Naive B cell (primary cell): ENCODE measurements around the gene EFHC1. TPM values are rescaled to one million over a fixed set of nuclear protein-coding genes. Genes with fewer than 3 reads are reported as not detected.

Experiments
- ATAC-seq, 2 donors: fragments of 150-1000 bp; cut with Tn5 transposase; 2 replicates each; pipeline ENCODE4 v1.10.0; 2021; ENCODE audit warnings: low read depth in 2 of 2, mild to moderate bottlenecking in 2 of 2, moderate library complexity in 2 of 2
- DNase-seq: peaks from one replicate; pipeline ENCODE4 v3.0.0; 2022
- H3K27ac Mint-ChIP-seq, 6 donors: one replicate each; pipeline ENCODE4 v1.8.0; 2020 to 2022; ENCODE audit warnings: mild to moderate bottlenecking in 6 of 6, mixed read lengths in 6 of 6, moderate library complexity in 5 of 6, inconsistent platforms in 2 of 6
- H3K27me3 Mint-ChIP-seq, 3 donors: one replicate each; pipeline ENCODE4 v1.8.0; 2021 to 2022; ENCODE audit warnings: mixed read lengths in 3 of 3, mild to moderate bottlenecking in 1 of 3
- H3K36me3 Mint-ChIP-seq, 2 donors: one replicate each; pipeline ENCODE4 v1.8.0; 2020 to 2022; ENCODE audit warnings: mixed read lengths in 2 of 2, inconsistent platforms in 1 of 2, mild to moderate bottlenecking in 1 of 2
- H3K4me1 Mint-ChIP-seq, 3 donors: one replicate each; pipeline ENCODE4 v1.8.0; 2020 to 2022; ENCODE audit warnings: mixed read lengths in 3 of 3, inconsistent platforms in 1 of 3, mild to moderate bottlenecking in 1 of 3, moderate library complexity in 1 of 3
- H3K4me3 Mint-ChIP-seq, 8 donors: one replicate each; pipeline ENCODE4 v1.8.0; 2020 to 2022; ENCODE audit warnings: mild to moderate bottlenecking in 8 of 8, mixed read lengths in 8 of 8, moderate library complexity in 8 of 8, inconsistent platforms in 2 of 8
- H3K9me3 Mint-ChIP-seq, 7 donors: one replicate each; pipeline ENCODE4 v1.8.0; 2020 to 2022; ENCODE audit warnings: mixed read lengths in 7 of 7, mild to moderate bottlenecking in 5 of 7, inconsistent platforms in 2 of 7, moderate library complexity in 1 of 7
- polyA plus RNA-seq, 6 donors: library from polyadenylated mRNA; unstranded; fragments of 300-500 nt; fragmentation: Illumina TruSeq; gene quantifications; one replicate each; pipeline ENCODE4 v1.2.3, GENCODE V29; 2021; ENCODE audit warnings: low read depth in 6 of 6

The EFHC1 gene
- polyA plus RNA-seq, 6 donors from 2014 or later = 4.1 to 27.2 (median 8.4) TPM

DNA sequence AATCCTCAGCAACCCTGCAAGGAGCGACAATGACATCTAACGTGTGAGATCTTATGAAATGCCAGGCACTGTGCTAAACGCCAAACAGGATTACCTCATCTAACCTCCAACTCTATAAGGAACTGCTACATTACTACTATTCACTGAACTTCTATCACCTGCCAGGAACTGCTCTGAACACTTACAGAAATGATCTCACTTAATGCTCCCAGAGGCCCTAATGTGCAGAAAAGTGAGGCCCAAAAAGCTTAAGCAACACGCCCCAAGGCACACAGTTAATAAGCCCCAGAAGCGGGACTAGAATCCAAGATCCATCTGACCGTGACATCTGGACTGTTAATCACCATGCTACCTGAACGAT, 128.2 kb downstream of the EFHC1 start:
- Mint-ChIP-seq H3K27ac (no peak overlapping the region), H3K4me1 (peaks cover 27 to 45% (median 34%) of the 10 kb centered on the region in 3 donors), H3K27me3 (no peaks in the 10 kb centered on the region), H3K9me3 (no peaks in the 10 kb centered on the region), H3K36me3 (peaks cover 0 to 3% of the 10 kb centered on the region in 2 donors), H3K4me3 (no peak overlapping the region)
- no peak for ATAC-seq
- no peak for DNase-seq

DNA sequence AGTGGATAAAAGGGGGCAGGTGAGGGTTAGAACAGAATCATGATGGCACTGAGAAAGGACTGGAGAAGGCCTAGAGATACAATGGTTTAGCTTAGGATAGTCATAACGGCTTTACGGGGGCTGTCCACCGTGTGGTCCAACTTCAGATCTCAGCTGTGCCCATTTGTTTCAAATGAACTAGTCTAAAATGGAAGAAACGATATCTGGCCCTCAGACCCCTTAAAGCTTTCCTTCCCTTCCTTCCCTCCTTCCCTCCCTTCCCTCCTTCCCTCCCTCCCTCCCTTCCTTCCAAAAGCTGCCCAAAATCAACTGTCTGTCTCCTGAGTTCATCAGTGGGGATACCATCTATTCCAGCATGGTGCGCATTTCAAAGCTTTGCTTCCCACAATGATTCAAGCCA, 128.9 kb downstream of the EFHC1 start:
- Mint-ChIP-seq H3K27me3 (no peaks in the 10 kb centered on the region), H3K36me3 (peaks cover 0 to 3% of the 10 kb centered on the region in 2 donors), H3K4me3 (no peak overlapping the region), H3K27ac (no peak overlapping the region), H3K4me1 (peaks cover 30 to 48% (median 40%) of the 10 kb centered on the region in 3 donors), H3K9me3 (no peaks in the 10 kb centered on the region)
- ATAC-seq = no peak
- DNase-seq = no peak

GRCh38 chr6:52549428-52549827, 129.3 kb downstream of the EFHC1 start:
- Mint-ChIP-seq H3K27ac (no peak overlapping the region), H3K4me3 (no peak overlapping the region), H3K27me3 (no peaks in the 10 kb centered on the region), H3K9me3 (no peaks in the 10 kb centered on the region), H3K36me3 (peaks cover 0 to 3% of the 10 kb centered on the region in 2 donors), H3K4me1 (peaks cover 30 to 48% (median 40%) of the 10 kb centered on the region in 3 donors)
- no peak for DNase-seq
- ATAC-seq = no peak

GRCh38 chr6:52550014-52550575, 130.0 kb downstream of the EFHC1 start:
- Mint-ChIP-seq H3K9me3 (no peaks in the 10 kb centered on the region), H3K27me3 (no peaks in the 10 kb centered on the region), H3K4me1 (peaks cover 30 to 48% (median 40%) of the 10 kb centered on the region in 3 donors), H3K27ac (peak overlapping the region in 1 of 6 donors; percentile 90), H3K4me3 (no peak overlapping the region), H3K36me3 (peaks cover 0 to 3% of the 10 kb centered on the region in 2 donors)
- no peak for ATAC-seq
- no peak for DNase-seq

DNA sequence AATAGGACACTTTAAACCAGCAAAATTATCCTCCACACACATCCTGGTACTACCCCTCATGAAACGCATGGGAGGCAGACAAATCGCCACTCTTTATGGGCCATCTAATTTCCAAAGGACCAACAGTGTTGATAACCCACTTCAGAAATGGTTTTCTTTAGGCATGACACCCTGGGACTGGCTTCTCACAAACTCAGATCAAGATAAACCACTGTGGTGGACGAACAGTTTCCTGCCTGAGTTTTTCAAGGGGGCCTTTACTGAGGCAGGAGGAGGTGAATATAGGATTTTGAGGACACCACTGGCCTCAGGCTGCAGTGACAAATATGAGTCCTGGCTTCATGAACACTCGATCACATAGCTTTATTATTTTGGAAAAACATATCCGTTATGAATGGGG, 130.7 kb downstream of the EFHC1 start:
- H3K4me1 Mint-ChIP-seq = peaks cover 30 to 45% (median 42%) of the 10 kb centered on the region in 3 donors
- no peak for DNase-seq
- ATAC-seq = no peak

DNA sequence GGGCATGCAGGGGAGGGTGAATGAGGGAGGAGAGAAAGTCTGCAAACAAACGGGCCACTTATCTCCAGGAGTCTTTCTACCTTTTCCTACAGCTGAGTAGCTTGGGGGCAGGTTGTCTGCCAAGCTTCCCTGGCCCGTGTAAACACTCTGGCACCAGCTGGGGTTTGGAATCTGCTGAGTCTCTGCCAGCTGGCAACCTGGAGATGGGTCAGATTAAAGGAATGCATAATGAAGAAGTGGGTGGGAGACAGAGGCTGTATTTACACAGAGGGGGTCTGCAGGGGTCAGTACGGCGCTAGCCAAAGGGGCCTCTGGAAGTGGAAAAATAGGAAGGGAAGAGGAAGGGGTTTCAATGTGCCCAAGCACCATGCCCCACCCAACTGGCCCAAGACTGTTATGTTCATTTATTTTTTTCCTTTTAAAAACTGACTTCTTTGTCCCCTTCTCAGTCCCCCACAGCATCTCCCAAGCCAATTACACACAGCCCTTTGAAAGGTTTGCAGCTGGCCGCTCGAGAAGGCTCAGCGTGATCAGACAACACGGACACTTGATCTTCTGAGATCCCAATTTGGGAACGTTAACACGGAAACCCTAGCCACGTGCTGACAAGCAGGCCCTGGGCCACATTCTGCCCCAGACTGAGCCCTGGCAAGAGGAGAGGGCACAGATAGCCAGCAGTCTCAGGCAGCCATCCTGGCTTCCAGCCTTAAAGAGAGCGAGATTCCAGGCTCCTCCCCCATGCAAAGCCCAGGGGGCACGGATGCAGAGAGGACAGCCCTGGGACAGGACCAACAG, 131.5 kb downstream of the EFHC1 start:
- Mint-ChIP-seq H3K4me3 (peak overlapping the region in 1 of 8 donors; percentile 6), H3K36me3 (no peaks in the 10 kb centered on the region), H3K9me3 (no peaks in the 10 kb centered on the region), H3K4me1 (peaks cover 27 to 41% (median 38%) of the 10 kb centered on the region in 3 donors), H3K27me3 (no peaks in the 10 kb centered on the region), H3K27ac (peak overlapping the region in 4 of 6 donors; percentile 25 to 75 (median 38))
- DNase-seq (no peak), ATAC-seq (no peak)

More for the DNA sequence above, 130.7 kb downstream of the EFHC1 start:
- Mint-ChIP-seq H3K27ac (no peak overlapping the region), H3K27me3 (no peaks in the 10 kb centered on the region), H3K4me3 (no peak overlapping the region), H3K36me3 (peaks cover 0 to 3% of the 10 kb centered on the region in 2 donors), H3K9me3 (no peaks in the 10 kb centered on the region)

- no peak overlapping the region for H3K4me3 Mint-ChIP-seq
- no peaks in the 10 kb centered on the region for H3K36me3 Mint-ChIP-seq
- peak in 1 of 2 donors; percentile 62 for ATAC-seq
Observed at GRCh38 chr6:52552278-52552643, 132.1 kb downstream of the EFHC1 start.

DNA sequence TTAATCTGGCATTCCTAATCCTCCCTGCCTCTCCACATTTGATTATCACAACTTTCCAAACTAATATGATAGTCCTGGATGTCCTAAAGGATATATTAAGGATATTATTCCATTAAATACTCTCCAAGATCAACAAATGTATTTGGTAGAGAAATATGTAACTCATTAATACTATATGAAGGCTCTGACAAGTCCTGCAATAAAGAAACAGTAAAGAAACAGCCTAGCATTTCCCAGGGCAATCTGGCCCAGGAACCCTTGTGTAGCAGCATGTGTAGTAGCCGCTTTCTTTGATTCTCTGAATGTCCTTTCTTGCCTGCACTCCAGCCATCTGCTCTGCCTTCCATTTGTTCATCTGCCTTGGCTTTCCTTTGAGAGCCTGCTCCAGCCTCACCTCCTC, 133.0 kb downstream of the EFHC1 start:
- Mint-ChIP-seq H3K27me3 (no peaks in the 10 kb centered on the region), H3K4me1 (peaks cover 26 to 34% (median 28%) of the 10 kb centered on the region in 3 donors), H3K27ac (peak overlapping the region in 1 of 6 donors; percentile 9), H3K4me3 (no peak overlapping the region), H3K9me3 (no peaks in the 10 kb centered on the region), H3K36me3 (no peaks in the 10 kb centered on the region)
- ATAC-seq = no peak
- no peak for DNase-seq

More at GRCh38 chr6:52552278-52552643, 132.1 kb downstream of the EFHC1 start:
- peak overlapping the region in 2 of 6 donors; percentile 36 to 71 for H3K27ac Mint-ChIP-seq
- no peaks in the 10 kb centered on the region for H3K27me3 Mint-ChIP-seq
- H3K4me1 Mint-ChIP-seq = peaks cover 26 to 35% (median 32%) of the 10 kb centered on the region in 3 donors
- H3K9me3 Mint-ChIP-seq = no peaks in the 10 kb centered on the region
- no peak for DNase-seq

GRCh38 chr6:52553719-52554118, 133.6 kb downstream of the EFHC1 start:
- ATAC-seq = no peak
- Mint-ChIP-seq H3K27ac (peak overlapping the region in 1 of 6 donors; percentile 85), H3K4me1 (peaks cover 26 to 39% (median 28%) of the 10 kb centered on the region in 3 donors), H3K9me3 (no peaks in the 10 kb centered on the region), H3K4me3 (no peak overlapping the region), H3K27me3 (no peaks in the 10 kb centered on the region), H3K36me3 (no peaks in the 10 kb centered on the region)
- DNase-seq = no peak

GRCh38 chr6:52554684-52555280, 134.6 kb downstream of the EFHC1 start:
- Mint-ChIP-seq H3K27me3 (no peaks in the 10 kb centered on the region), H3K27ac (peak overlapping the region in 1 of 6 donors; percentile 24), H3K36me3 (no peaks in the 10 kb centered on the region), H3K4me1 (peaks cover 26 to 42% (median 28%) of the 10 kb centered on the region in 3 donors), H3K9me3 (no peaks in the 10 kb centered on the region), H3K4me3 (no peak overlapping the region)
- no peak for DNase-seq
- ATAC-seq = no peak

DNA sequence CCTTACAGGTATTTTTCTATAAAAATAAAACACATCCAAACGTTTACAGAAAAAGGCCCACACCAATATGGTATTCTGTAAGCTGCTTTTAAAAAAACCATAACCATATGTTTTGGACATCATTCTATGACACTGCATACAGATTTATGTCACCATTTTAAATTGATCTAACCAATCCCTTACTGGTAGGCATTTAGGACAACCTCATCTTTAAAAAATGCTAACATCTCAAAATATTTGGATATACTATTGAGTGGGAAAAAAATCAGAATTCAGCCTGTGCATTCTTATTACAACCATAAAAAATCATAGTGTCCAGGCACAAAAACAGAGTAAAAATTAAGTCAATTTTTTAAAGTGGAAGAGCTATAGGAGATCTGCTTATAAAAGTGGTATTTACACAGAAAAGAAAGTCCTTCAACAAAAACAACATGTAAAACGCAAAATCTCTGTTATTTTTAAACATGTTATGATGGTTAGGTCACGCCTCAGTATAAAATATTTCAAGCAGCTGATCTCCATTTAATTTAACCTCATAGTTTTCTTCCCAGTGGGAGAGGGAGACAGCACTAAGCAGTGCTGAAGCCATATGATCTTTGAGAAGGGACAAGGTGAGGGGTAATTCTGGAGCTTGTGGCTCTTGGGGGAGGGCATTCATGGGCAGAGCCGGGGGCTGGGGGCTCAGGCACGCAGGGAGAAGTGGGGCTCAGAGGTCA, 135.5 kb downstream of the EFHC1 start:
- ATAC-seq = no peak
- H3K9me3 Mint-ChIP-seq = no peaks in the 10 kb centered on the region
- H3K4me1 Mint-ChIP-seq = peaks cover 22 to 36% (median 24%) of the 10 kb centered on the region in 3 donors
- H3K27me3 Mint-ChIP-seq = no peaks in the 10 kb centered on the region
- DNase-seq = no peak
- H3K27ac Mint-ChIP-seq = no peak overlapping the region
- no peak overlapping the region for H3K4me3 Mint-ChIP-seq
- no peaks in the 10 kb centered on the region for H3K36me3 Mint-ChIP-seq

- H3K4me1 Mint-ChIP-seq = peaks cover 10 to 24% (median 17%) of the 10 kb centered on the region in 3 donors
- H3K9me3 Mint-ChIP-seq = no peaks in the 10 kb centered on the region
Observed at GRCh38 chr6:52557389-52558265, 137.5 kb downstream of the EFHC1 start.

More at GRCh38 chr6:52557389-52558265, 137.5 kb downstream of the EFHC1 start:
- Mint-ChIP-seq H3K4me3 (no peak overlapping the region), H3K36me3 (no peaks in the 10 kb centered on the region), H3K27me3 (no peaks in the 10 kb centered on the region), H3K27ac (no peak overlapping the region)
- no peak for DNase-seq
- ATAC-seq = no peak
